H1 (cell line): Measurements from ENCODE around the gene ASH1L. TPM values are rescaled to one million over a fixed set of nuclear protein-coding genes. Genes with fewer than 3 reads are reported as not detected.
A peak's percentile ranks its signal among the peaks of the same experiment; 100 is the strongest.

Experiments used
- CTCF ChIA-PET: fragments of 300-600 bp; sonication (Branson Sonifier 250); formaldehyde crosslinking; loops from one replicate; lab custom pipeline; 2021; ENCODE audit not compliant: partially characterized antibody; lab: Charles Lee
- POLR2A ChIA-PET: fragments of 300-600 bp; sonication (Branson Sonifier 250); formaldehyde crosslinking; loops from one replicate; lab custom pipeline; 2021; ENCODE audit warnings: inconsistent platforms; ENCODE audit not compliant: partially characterized antibody; lab: Charles Lee
- DNase-seq, 2 experiments: peaks; one replicate each; pipeline versions ENCODE4 v3.0.0 to v3.0.0-alpha.2; 2010 to 2022; ENCODE audit warnings: low spot score in 2 of 2, low read depth in 1 of 2, mixed read lengths in 1 of 2
- FAIRE-seq: peaks from 2 replicates; lab custom pipeline; 2011; peaks lifted over from hg19 to GRCh38; lab: Jason Lieb, UNC
- H2AFZ ChIP-seq: 2 replicates; pipeline ENCODE4 v1.8.1; 2012; ENCODE audit warnings: low read length, inconsistent platforms
- H2AK5ac ChIP-seq: 2 replicates; pipeline ENCODE4 v1.6.1; 2013; ENCODE audit warnings: low read depth, low read length
- H2BK120ac ChIP-seq: replicated peaks from 2 replicates; pipeline ENCODE3; 2013; ENCODE audit warnings: low read depth, low read length, inconsistent platforms
- H2BK12ac ChIP-seq: 2 replicates; pipeline ENCODE4 v1.6.1; 2013; ENCODE audit warnings: low read depth, low read length
- H2BK15ac ChIP-seq: 2 replicates; pipeline ENCODE4 v1.6.1; 2013; ENCODE audit warnings: low read length
- H2BK20ac ChIP-seq: 2 replicates; pipeline ENCODE4 v1.6.1; 2013; ENCODE audit warnings: low read length
- H2BK5ac ChIP-seq: 2 replicates; pipeline ENCODE4 v1.6.1; 2013; ENCODE audit warnings: low read depth, low read length
- H3K14ac ChIP-seq: 2 replicates; pipeline ENCODE4 v1.6.1; 2013; ENCODE audit warnings: inconsistent platforms; ENCODE audit not compliant: insufficient read length
- H3K18ac ChIP-seq: 2 replicates; pipeline ENCODE4 v1.6.1; 2013; ENCODE audit warnings: low read length; ENCODE audit errors: extremely low read depth
- H3K23ac ChIP-seq: 2 replicates; pipeline ENCODE4 v1.6.1; 2013; ENCODE audit warnings: inconsistent platforms; ENCODE audit not compliant: insufficient read length
- H3K23me2 ChIP-seq: 2 replicates; pipeline ENCODE4 v1.6.1; 2013; ENCODE audit warnings: low read depth, low read length
- H3K27ac ChIP-seq: 2 replicates; pipeline ENCODE4 v1.6.1; 2011; ENCODE audit warnings: low read depth, low read length, inconsistent platforms
- H3K27me3 ChIP-seq, 4 experiments: replicated peaks in 1 of 4; 1 replicate in 1 of 4; 2 replicates in 3 of 4; pipeline versions ENCODE4 v1.6.1 to v1.8.1; 2011 to 2013; ENCODE audit warnings: low read length in 3 of 4, mild to moderate bottlenecking in 3 of 4, inconsistent platforms in 2 of 4, mixed read lengths in 2 of 4, moderate library complexity in 1 of 4; ENCODE audit not compliant: control insufficient read depth in 3 of 4, insufficient read depth in 3 of 4; ENCODE audit errors: extremely low read depth in 1 of 4
- H3K36me3 ChIP-seq, 4 experiments: 2 replicates each; pipeline versions ENCODE4 v1.6.1 to v1.8.1; 2011 to 2013; ENCODE audit warnings: mild to moderate bottlenecking in 4 of 4, low read length in 3 of 4, moderate library complexity in 2 of 4, control low read depth in 1 of 4, inconsistent platforms in 1 of 4; ENCODE audit not compliant: insufficient read depth in 4 of 4, control insufficient read depth in 2 of 4
- H3K4ac ChIP-seq: replicated peaks from 2 replicates; pipeline ENCODE3; 2013; ENCODE audit warnings: low read length, low read depth, mixed read lengths, inconsistent platforms; ENCODE audit not compliant: insufficient read length
- H3K4me1 ChIP-seq, 4 experiments: replicated peaks in 1 of 4; 1 replicate in 1 of 4; 2 replicates in 3 of 4; pipeline versions ENCODE4 v1.6.1 to v1.8.1; 2011 to 2013; ENCODE audit warnings: low read length in 3 of 4, inconsistent platforms in 2 of 4, mixed read lengths in 1 of 4; ENCODE audit not compliant: insufficient read depth in 4 of 4, control insufficient read depth in 3 of 4
- H3K4me2 ChIP-seq, 2 experiments: 2 replicates each; pipeline versions ENCODE4 v1.6.1 to v1.8.1; 2011 to 2013; ENCODE audit warnings: low read depth in 2 of 2, low read length in 2 of 2, control low read depth in 1 of 2, inconsistent platforms in 1 of 2, mild to moderate bottlenecking in 1 of 2; ENCODE audit not compliant: insufficient read depth in 1 of 2
- H3K4me3 ChIP-seq, 4 experiments: fragments of 200-600, 300-600 bp in 1 of 4; sonication (generic), shearing (Covaris generic), sonication (Bioruptor Twin) in 1 of 4; 2 replicates each; pipeline versions ENCODE4 v1.5.1 to v1.8.1; 2011 to 2016; ENCODE audit warnings: low read length in 4 of 4, low read depth in 3 of 4, control low read depth in 2 of 4, inconsistent platforms in 2 of 4, mild to moderate bottlenecking in 2 of 4, mixed read lengths in 1 of 4, moderate library complexity in 1 of 4; ENCODE audit not compliant: insufficient read depth in 2 of 4; ENCODE audit errors: extremely low read depth in 1 of 4
- H3K56ac ChIP-seq: replicated peaks from 2 replicates; pipeline ENCODE3; 2013; ENCODE audit warnings: low read depth, mild to moderate bottlenecking, mixed read lengths, low read length, inconsistent platforms; ENCODE audit not compliant: insufficient read length
- H3K79me1 ChIP-seq: 2 replicates; pipeline ENCODE4 v1.6.1; 2013; ENCODE audit warnings: low read depth, low read length, control low read depth
- H3K79me2 ChIP-seq, 2 experiments: 2 replicates each; pipeline versions ENCODE4 v1.6.1 to v1.8.1; 2012 to 2013; ENCODE audit warnings: low read length in 2 of 2, mild to moderate bottlenecking in 2 of 2, inconsistent platforms in 1 of 2; ENCODE audit not compliant: insufficient read depth in 2 of 2, control insufficient read depth in 1 of 2
- H3K9ac ChIP-seq, 4 experiments: replicated peaks in 1 of 4; 1 replicate in 1 of 4; 2 replicates in 3 of 4; pipeline versions ENCODE4 v1.6.1 to v1.8.1; 2011 to 2013; ENCODE audit warnings: low read depth in 3 of 4, low read length in 3 of 4, control low read depth in 2 of 4, mild to moderate bottlenecking in 2 of 4, moderate library complexity in 2 of 4, inconsistent platforms in 1 of 4; ENCODE audit errors: extremely low read depth in 1 of 4
- H3K9me3 ChIP-seq, 2 experiments: 2 replicates each; pipeline versions ENCODE4 v1.6.1 to v1.8.1; 2012 to 2013; ENCODE audit warnings: mild to moderate bottlenecking in 2 of 2, moderate library complexity in 2 of 2, control low read depth in 1 of 2, inconsistent platforms in 1 of 2, low read depth in 1 of 2, low read length in 1 of 2, mixed read lengths in 1 of 2; ENCODE audit not compliant: insufficient read depth in 2 of 2
- H4K20me1 ChIP-seq, 2 experiments: replicated peaks in 1 of 2; 2 replicates each; pipeline versions ENCODE3 to v1.8.1; 2011 to 2013; ENCODE audit warnings: inconsistent platforms in 2 of 2, low read length in 2 of 2, mild to moderate bottlenecking in 1 of 2; ENCODE audit not compliant: insufficient read depth in 2 of 2, control insufficient read depth in 1 of 2
- H4K5ac ChIP-seq: 2 replicates; pipeline ENCODE4 v1.6.1; 2013; ENCODE audit warnings: low read length, low read depth, mixed read lengths, inconsistent platforms; ENCODE audit not compliant: insufficient read length
- H4K8ac ChIP-seq: 2 replicates; pipeline ENCODE4 v1.8.0; 2013; ENCODE audit warnings: mild to moderate bottlenecking, moderate library complexity, low read length, inconsistent platforms; ENCODE audit not compliant: insufficient read depth; ENCODE audit errors: extremely low read depth
- H4K91ac ChIP-seq: replicated peaks from 2 replicates; pipeline ENCODE3; 2013; ENCODE audit warnings: low read length, mixed read lengths, inconsistent platforms; ENCODE audit not compliant: insufficient read length
- ATF2 ChIP-seq: IDR thresholded peaks from 2 replicates; pipeline ENCODE4 v1.6.1; 2012; ENCODE audit warnings: low read length, inconsistent platforms
- CTBP2 ChIP-seq: IDR thresholded peaks from 2 replicates; pipeline ENCODE4 v1.7.0; 2011; ENCODE audit warnings: borderline replicate concordance, mild to moderate bottlenecking, moderate library complexity, mixed read lengths, low read length; ENCODE audit not compliant: insufficient read depth, insufficient read length
- EZH2 ChIP-seq: fragments of 200-600 bp; sonication (generic); IDR thresholded peaks from 2 replicates; pipeline ENCODE4 v1.7.1; 2012; ENCODE audit warnings: low read depth, mild to moderate bottlenecking, moderate library complexity, low read length, inconsistent platforms; ENCODE audit not compliant: severe bottlenecking
- HDAC2 ChIP-seq, 2 experiments: fragments of 300-600 bp in 1 of 2; sonication (generic) in 1 of 2; IDR thresholded peaks; 2 replicates each; pipeline ENCODE4 v1.6.1; 2011 to 2012; ENCODE audit warnings: low read depth in 2 of 2, low read length in 2 of 2, mild to moderate bottlenecking in 2 of 2, moderate library complexity in 2 of 2, borderline replicate concordance in 1 of 2, inconsistent platforms in 1 of 2
- JUND ChIP-seq: IDR thresholded peaks from 2 replicates; pipeline ENCODE4 v1.6.1; 2011; ENCODE audit warnings: mild to moderate bottlenecking, improper control_type of control experiment, low read length
- KDM5A ChIP-seq: fragments of 200-600 bp; IDR thresholded peaks from 2 replicates; pipeline ENCODE4 v1.7.1; 2012; ENCODE audit warnings: mild to moderate bottlenecking, low read length, inconsistent platforms, mixed read lengths
- SUZ12 ChIP-seq: fragments of 200-600 bp; sonication (generic); IDR thresholded peaks from 2 replicates; pipeline ENCODE4 v1.6.1; 2012; ENCODE audit warnings: mild to moderate bottlenecking, inconsistent platforms, low read length, moderate library complexity, mixed read lengths
- WGBS, 2 experiments: shearing (Covaris generic) in 1 of 2; methylation state at CpG; one replicate each; pipeline versions ENCODE4 v1.1.6 to v1.1.7; 2013 to 2015; ENCODE audit warnings: low lambda C conversion rate in 2 of 2, mixed read lengths in 2 of 2, inconsistent platforms in 1 of 2, low coverage in 1 of 2, missing lambda C conversion rate in 1 of 2; ENCODE audit not compliant: insufficient replicate concordance in 2 of 2, insufficient coverage in 1 of 2, insufficient read length in 1 of 2; ENCODE audit errors: extremely low coverage in 1 of 2, missing lambda C conversion rate in 1 of 2; 5-methylcytosine and 5-hydroxymethylcytosine counted together
- polyA plus RNA-seq, 7 experiments: library from polyadenylated mRNA; depleted of rRNA in 3 of 7; stranded (reverse) in 5 of 7; unstranded in 2 of 7; fragments of >200 nt in 5 of 7; fragments of 200-250 nt in 2 of 7; gene quantifications; 1 replicate in 5 of 7; 2 replicates in 1 of 7; 4 replicates in 1 of 7; pipeline versions ENCODE4 v1.2.1 to v1.2.3, GENCODE V29; 2011 to 2013; ENCODE audit warnings: missing spikeins in 2 of 7, mixed read lengths in 2 of 7
- total RNA-seq: library from RNA; stranded (reverse); fragmentation: NEBNext Ultra II Directional; extraction: Animal tissue kit (Norgen Biotek cat#: 25700); gene quantifications from 2 replicates; pipeline ENCODE4 v1.2.1, GENCODE V29; 2021

The ASH1L gene
- total and polyA plus RNA-seq, 2 of the 8 experiments (the other 6 are each of a cell fraction or from before 2014, with no cell fraction given) = 7.5 to 27.6 TPM

GRCh38 chr1:155294520-155295182 is 268.0 kb downstream of the ASH1L start:
- Histone ChIP-seq H3K27ac (no peak overlapping the region), H2BK120ac (no peak overlapping the region), H3K4me2 (peak overlapping the region; percentile 88 to 95), H3K23ac (no peak overlapping the region), H3K36me3 (no peaks in the 10 kb centered on the region), H3K27me3 (peaks cover 0 to 23% (median 14%) of the 10 kb centered on the region in 4 experiments; a peak in 5 of 7 replicates), H2BK12ac (peak overlapping the region; percentile 93; the same call in 1 of the 2 replicates), H3K4ac (no peak overlapping the region), H2BK5ac (peak overlapping the region; percentile 52; the same call in 1 of the 2 replicates), H4K8ac (peak overlapping the region; percentile 89), H3K23me2 (peaks cover 5% of the 10 kb centered on the region; the same call in 1 of the 2 replicates), H2AK5ac (peak overlapping the region; percentile 28; the same call in 1 of the 2 replicates), H2AFZ (peak overlapping the region; percentile 91), H2BK20ac (0 out of 2 replicates have a peak overlapping the region, but pooled peaks have one; percentile 32), H3K9ac (peak overlapping the region in 3 of 4 experiments; percentile 1 to 26 (median 25); a peak in 3 of 7 replicates), H3K56ac (no peak overlapping the region), H4K20me1 (no peaks in the 10 kb centered on the region), H3K9me3 (no peaks in the 10 kb centered on the region), H3K14ac (no peak overlapping the region), H4K5ac (no peak overlapping the region), H3K4me1 (peaks cover 3 to 23% (median 10%) of the 10 kb centered on the region in 4 experiments; a peak in 6 of 7 replicates), H3K4me3 (peak overlapping the region; percentile 52 to 89 (median 84)), H3K79me1 (no peaks in the 10 kb centered on the region), H3K79me2 (no peaks in the 10 kb centered on the region), H3K18ac (peak overlapping the region; percentile 71), H4K91ac (peak overlapping the region; percentile 34), H2BK15ac (peak overlapping the region; percentile 88; the same call in 1 of the 2 replicates)
- CTCF ChIA-PET = interaction anchor here (0.8 to 5.3 kb wide), 6 partner anchors 9 to 43 kb away, joined by 3 to 29 read pairs (median 4); partner anchors contain the start of gene FDPS
- DNase-seq (peak in 1 of 2 experiments; percentile 57), FAIRE-seq (no peak)
- POLR2A ChIA-PET = interaction anchor here (0.7 to 1.7 kb wide), 10 partner anchors 12 to 86 kb away, joined by 3 to 7 read pairs (median 4); partner anchors contain the start of genes CLK2, ENTREP3, FDPS and MTX1
- 40% methylated on average over 46 of the region's 46 CpGs; no CpG with 5 or more reads in 1 of the 2 experiments for WGBS, 2 experiments
- TF ChIP-seq KDM5A (no peak), CTBP2 (no peak), ATF2 (no peak), EZH2 (peak; percentile 57), HDAC2 (IDR thresholded peaks at IDR 0.05; ENCODE audit: borderline replicate concordance in 1 of 2, low read depth in 2 of 2, low read length in 2 of 2) (no peak), SUZ12 (peak; percentile 27; the same call in 1 of the 2 replicates), JUND (no peak)
